Gastrocnemius medialis (tissue), 4 donors: ENCODE measurements around the gene ADPRS. TPM values are rescaled to one million over a fixed set of nuclear protein-coding genes. Genes with fewer than 3 reads are reported as not detected.

Experiments
- ATAC-seq, 2 donors: fragments of 150-250 bp; one replicate each; pipeline ENCODE4 v1.9.1; 2016
- DNase-seq, 2 donors: peaks; one replicate each; pipeline ENCODE4 v3.0.0-alpha.2; 2019
- H3K27ac ChIP-seq, 4 donors: fragments of 200-600 bp; sonication (generic); 1 replicate in 1 of 4; 2 replicates in 3 of 4; pipeline ENCODE4 v1.5.1; 2016 to 2018; ENCODE audit warnings: mild to moderate bottlenecking in 2 of 4, moderate library complexity in 1 of 4
- H3K27me3 ChIP-seq, 3 donors: fragments of 200-600 bp; sonication (generic) in 2 of 3; 1 replicate in 1 of 3; 2 replicates in 2 of 3; pipeline versions ENCODE4 v1.5.1 to v1.6.0; 2016 to 2019; ENCODE audit warnings: mild to moderate bottlenecking in 1 of 3, moderate library complexity in 1 of 3
- H3K36me3 ChIP-seq, 2 donors: fragments of 200-600 bp; sonication (generic) in 1 of 2; one replicate each; pipeline ENCODE4 v1.5.1; 2017 to 2018
- H3K4me1 ChIP-seq, 2 donors: fragments of 200-600 bp; sonication (generic) in 1 of 2; one replicate each; pipeline ENCODE4 v1.5.1; 2016 to 2017; ENCODE audit warnings: mild to moderate bottlenecking in 2 of 2
- H3K4me3 ChIP-seq, 4 donors: fragments of 200-600 bp; sonication (generic) in 3 of 4; 1 replicate in 1 of 4; 2 replicates in 3 of 4; pipeline ENCODE4 v1.5.1; 2016 to 2019; ENCODE audit warnings: mild to moderate bottlenecking in 2 of 4
- H3K9me3 ChIP-seq, 3 donors: fragments of 200-600 bp; sonication (generic) in 2 of 3; 1 replicate in 1 of 3; 2 replicates in 2 of 3; pipeline ENCODE4 v1.5.1; 2016 to 2019
- POLR2A ChIP-seq, 2 donors: fragments of 450-650 bp; IDR thresholded peaks; one replicate each; pipeline ENCODE4 v1.6.1; 2017; ENCODE audit warnings: antibody characterized with exemption in 2 of 2, mild to moderate bottlenecking in 2 of 2, moderate library complexity in 2 of 2
- in situ Hi-C, 4 donors: fragments of 200-750 bp; cut with MboI; loops; one replicate each; pipeline versions ENCODE4 v1.15.0 to v1.8.0; 2017; ENCODE audit warnings: low sequenced_read_pairs in 4 of 4
- intact Hi-C: fragments of 100-400 bp; cut with DNase I; formaldehyde crosslinking; loops from one replicate; pipeline ENCODE4 v1.15.1; 2023; ENCODE audit warnings: low total_unique reads
- total RNA-seq, 4 donors: library from RNA; depleted of rRNA; stranded (reverse); fragments of >200 nt; gene quantifications; one replicate each; pipeline versions ENCODE4 v1.1.0 to v1.2.3, GENCODE V29; 2016
- TF ChIP-seq, protein P1 (sequence below), 5 experiments: fragments of 450-650 bp in 3 of 5; fragments of 200-600 bp in 2 of 5; sonication (generic) in 2 of 5; IDR thresholded peaks in 4 of 5; conservative IDR thresholded peaks in 1 of 5; 1 replicate in 4 of 5; 2 replicates in 1 of 5; pipeline ENCODE4 v1.5.1; 2016 to 2019; ENCODE audit warnings: antibody characterized with exemption in 5 of 5, mild to moderate bottlenecking in 3 of 5, moderate library complexity in 3 of 5

Gene ADPRS
- total RNA-seq, 4 donors from 2014 or later, result 46.7 to 67.3 (median 54.0) TPM

DNA sequence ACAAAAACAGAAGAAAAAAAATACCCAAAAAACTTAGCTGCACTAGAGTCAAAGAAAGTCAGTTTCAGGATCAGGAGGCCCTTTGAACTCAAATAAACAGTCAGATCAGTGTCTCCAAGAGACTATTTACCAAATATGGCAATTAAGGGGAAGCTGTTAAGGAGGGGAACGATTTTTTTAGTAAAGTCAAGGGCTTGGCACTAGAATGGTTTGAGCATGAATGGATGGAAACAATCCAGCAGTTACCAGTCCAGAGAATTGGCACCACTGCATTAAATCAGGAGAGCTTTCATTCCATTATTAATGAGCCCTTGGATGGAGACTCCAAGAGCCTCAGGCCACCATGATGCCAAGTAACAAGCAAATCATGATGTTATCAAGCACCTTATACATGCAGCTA lies 53.4 kb downstream of the ADPRS start:
- no peak for ATAC-seq
- intact Hi-C loops, result no loop called here

DNA sequence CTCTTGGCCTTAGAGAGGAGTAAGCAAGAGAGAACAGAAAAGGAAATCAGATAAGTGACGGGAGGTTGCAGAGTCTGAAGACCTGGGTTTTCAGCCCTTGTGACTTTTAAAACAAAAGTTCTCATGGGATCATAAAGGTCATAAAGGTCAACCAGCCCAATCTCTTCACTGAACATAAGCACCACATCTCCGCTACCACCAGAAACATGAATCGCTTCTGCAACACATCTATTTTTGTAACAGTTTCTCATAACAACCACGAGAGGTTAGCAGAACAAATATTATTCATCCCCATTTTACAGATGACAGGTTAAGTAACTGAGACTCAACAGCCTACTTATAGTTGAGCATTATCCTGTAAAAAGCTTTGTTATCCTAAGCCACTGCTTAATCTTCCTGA lies 54.7 kb downstream of the ADPRS start:
- in situ Hi-C loops (loop anchor here in 1 of 4 donors (10.0 kb wide), 1 partner anchor 49 kb away; no protein-coding TSS in a partner anchor), intact Hi-C loops (no loop called here)
- Histone ChIP-seq H3K36me3 (peaks cover 0 to 21% of the 10 kb centered on the region in 2 donors), H3K27me3 (no peaks in the 10 kb centered on the region), H3K4me1 (peaks cover 32 to 51% of the 10 kb centered on the region in 2 donors), H3K4me3 (no peak overlapping the region), H3K9me3 (no peaks in the 10 kb centered on the region), H3K27ac (peak overlapping the region in 3 of 4 donors; percentile 6 to 44 (median 35))
- ATAC-seq, result peak in 1 of 2 donors; percentile 28
- DNase-seq, result no peak
- TF ChIP-seq, protein P1, sequence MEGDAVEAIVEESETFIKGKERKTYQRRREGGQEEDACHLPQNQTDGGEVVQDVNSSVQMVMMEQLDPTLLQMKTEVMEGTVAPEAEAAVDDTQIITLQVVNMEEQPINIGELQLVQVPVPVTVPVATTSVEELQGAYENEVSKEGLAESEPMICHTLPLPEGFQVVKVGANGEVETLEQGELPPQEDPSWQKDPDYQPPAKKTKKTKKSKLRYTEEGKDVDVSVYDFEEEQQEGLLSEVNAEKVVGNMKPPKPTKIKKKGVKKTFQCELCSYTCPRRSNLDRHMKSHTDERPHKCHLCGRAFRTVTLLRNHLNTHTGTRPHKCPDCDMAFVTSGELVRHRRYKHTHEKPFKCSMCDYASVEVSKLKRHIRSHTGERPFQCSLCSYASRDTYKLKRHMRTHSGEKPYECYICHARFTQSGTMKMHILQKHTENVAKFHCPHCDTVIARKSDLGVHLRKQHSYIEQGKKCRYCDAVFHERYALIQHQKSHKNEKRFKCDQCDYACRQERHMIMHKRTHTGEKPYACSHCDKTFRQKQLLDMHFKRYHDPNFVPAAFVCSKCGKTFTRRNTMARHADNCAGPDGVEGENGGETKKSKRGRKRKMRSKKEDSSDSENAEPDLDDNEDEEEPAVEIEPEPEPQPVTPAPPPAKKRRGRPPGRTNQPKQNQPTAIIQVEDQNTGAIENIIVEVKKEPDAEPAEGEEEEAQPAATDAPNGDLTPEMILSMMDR (IDR thresholded peaks at IDR 0.05 in 4 of 5, conservative IDR thresholded peaks at IDR 0.05 in 1 of 5), result no peak
- TF ChIP-seq POLR2A (IDR thresholded peaks at IDR 0.05), result no peak

More for the DNA sequence above, 53.4 kb downstream of the ADPRS start:
- Histone ChIP-seq H3K4me3 (no peak overlapping the region), H3K27ac (peak overlapping the region in 2 of 4 donors; percentile 6 to 44), H3K9me3 (no peaks in the 10 kb centered on the region), H3K4me1 (peaks cover 27 to 49% of the 10 kb centered on the region in 2 donors), H3K36me3 (peaks cover 0 to 34% of the 10 kb centered on the region in 2 donors), H3K27me3 (no peaks in the 10 kb centered on the region)
- TF ChIP-seq POLR2A (IDR thresholded peaks at IDR 0.05), result no peak
- TF ChIP-seq, protein P1 (IDR thresholded peaks at IDR 0.05 in 4 of 5, conservative IDR thresholded peaks at IDR 0.05 in 1 of 5), result no peak
- in situ Hi-C loops, result loop anchor here in 1 of 4 donors (10.0 kb wide), 1 partner anchor 47 kb away; no protein-coding TSS in a partner anchor
- no peak for DNase-seq

Other genes starting within 250 kb of the ADPRS start
- 10 to 100 TPM; 11.2 to 12.6 (median 12.4) TPM for gene AGO1, start 205.7 kb upstream of the ADPRS start, total RNA-seq
- 10 to 100 TPM; 12.8 to 18.8 (median 13.6) TPM for gene AGO3, start 157.8 kb upstream of the ADPRS start, total RNA-seq
- not detected for gene TEKT2, start 4.8 kb upstream of the ADPRS start, total RNA-seq
- 1 to 10 TPM in 1 of 4 donors, under 1 TPM in 3; 0.61 to 1.6 (median 0.81) TPM for gene COL8A2, start 36.3 kb downstream of the ADPRS start, total RNA-seq
- gene TRAPPC3, start 60.6 kb downstream of the ADPRS start, total RNA-seq, result 10 to 100 TPM; 57.5 to 72.4 (median 63.5) TPM
- 100 to 1,000 TPM; 376 to 967 (median 474) TPM for gene MAP7D1, start 67.3 kb downstream of the ADPRS start, total RNA-seq
- 100 to 1,000 TPM in 3 of 4 donors, 10 to 100 TPM in 1; 88.2 to 174 (median 146) TPM for gene THRAP3, start 135.6 kb downstream of the ADPRS start, total RNA-seq
- 1 to 10 TPM in 1 of 4 donors, under 1 TPM in 3; 0.10 to 1.4 (median 0.46) TPM for gene SH3D21, start 217.5 kb downstream of the ADPRS start, total RNA-seq
- gene EVA1B, start 234.8 kb downstream of the ADPRS start, total RNA-seq, result 10 to 100 TPM; 10.0 to 19.9 (median 14.8) TPM